H1 (cell line): ENCODE measurements around the gene PFKFB3. TPM values are rescaled to one million over a fixed set of nuclear protein-coding genes. Genes with fewer than 3 reads are reported as not detected.

ENCODE experiments used
- CTCF ChIA-PET: fragments of 300-600 bp; sonication (Branson Sonifier 250); formaldehyde crosslinking; loops from one replicate; lab custom pipeline; 2021; ENCODE audit not compliant: partially characterized antibody; lab: Charles Lee
- POLR2A ChIA-PET: fragments of 300-600 bp; sonication (Branson Sonifier 250); formaldehyde crosslinking; loops from one replicate; lab custom pipeline; 2021; ENCODE audit warnings: inconsistent platforms; ENCODE audit not compliant: partially characterized antibody; lab: Charles Lee
- DNase-seq, 2 experiments: peaks; one replicate each; pipeline versions ENCODE4 v3.0.0 to v3.0.0-alpha.2; 2010 to 2022; ENCODE audit warnings: low spot score in 2 of 2, low read depth in 1 of 2, mixed read lengths in 1 of 2
- FAIRE-seq: peaks from 2 replicates; lab custom pipeline; 2011; peaks lifted over from hg19 to GRCh38; lab: Jason Lieb, UNC
- H2AFZ ChIP-seq: 2 replicates; pipeline ENCODE4 v1.8.1; 2012; ENCODE audit warnings: low read length, inconsistent platforms
- H2AK5ac ChIP-seq: 2 replicates; pipeline ENCODE4 v1.6.1; 2013; ENCODE audit warnings: low read depth, low read length
- H2BK120ac ChIP-seq: replicated peaks from 2 replicates; pipeline ENCODE3; 2013; ENCODE audit warnings: low read depth, low read length, inconsistent platforms
- H2BK12ac ChIP-seq: 2 replicates; pipeline ENCODE4 v1.6.1; 2013; ENCODE audit warnings: low read depth, low read length
- H2BK15ac ChIP-seq: 2 replicates; pipeline ENCODE4 v1.6.1; 2013; ENCODE audit warnings: low read length
- H2BK20ac ChIP-seq: 2 replicates; pipeline ENCODE4 v1.6.1; 2013; ENCODE audit warnings: low read length
- H2BK5ac ChIP-seq: 2 replicates; pipeline ENCODE4 v1.6.1; 2013; ENCODE audit warnings: low read depth, low read length
- H3K14ac ChIP-seq: 2 replicates; pipeline ENCODE4 v1.6.1; 2013; ENCODE audit warnings: inconsistent platforms; ENCODE audit not compliant: insufficient read length
- H3K18ac ChIP-seq: 2 replicates; pipeline ENCODE4 v1.6.1; 2013; ENCODE audit warnings: low read length; ENCODE audit errors: extremely low read depth
- H3K23ac ChIP-seq: 2 replicates; pipeline ENCODE4 v1.6.1; 2013; ENCODE audit warnings: inconsistent platforms; ENCODE audit not compliant: insufficient read length
- H3K23me2 ChIP-seq: 2 replicates; pipeline ENCODE4 v1.6.1; 2013; ENCODE audit warnings: low read depth, low read length
- H3K27ac ChIP-seq: 2 replicates; pipeline ENCODE4 v1.6.1; 2011; ENCODE audit warnings: low read depth, low read length, inconsistent platforms
- H3K27me3 ChIP-seq, 4 experiments: replicated peaks in 1 of 4; 1 replicate in 1 of 4; 2 replicates in 3 of 4; pipeline versions ENCODE4 v1.6.1 to v1.8.1; 2011 to 2013; ENCODE audit warnings: low read length in 3 of 4, mild to moderate bottlenecking in 3 of 4, inconsistent platforms in 2 of 4, mixed read lengths in 2 of 4, moderate library complexity in 1 of 4; ENCODE audit not compliant: control insufficient read depth in 3 of 4, insufficient read depth in 3 of 4; ENCODE audit errors: extremely low read depth in 1 of 4
- H3K36me3 ChIP-seq, 4 experiments: 2 replicates each; pipeline versions ENCODE4 v1.6.1 to v1.8.1; 2011 to 2013; ENCODE audit warnings: mild to moderate bottlenecking in 4 of 4, low read length in 3 of 4, moderate library complexity in 2 of 4, control low read depth in 1 of 4, inconsistent platforms in 1 of 4; ENCODE audit not compliant: insufficient read depth in 4 of 4, control insufficient read depth in 2 of 4
- H3K4ac ChIP-seq: replicated peaks from 2 replicates; pipeline ENCODE3; 2013; ENCODE audit warnings: low read length, low read depth, mixed read lengths, inconsistent platforms; ENCODE audit not compliant: insufficient read length
- H3K4me1 ChIP-seq, 4 experiments: replicated peaks in 1 of 4; 1 replicate in 1 of 4; 2 replicates in 3 of 4; pipeline versions ENCODE4 v1.6.1 to v1.8.1; 2011 to 2013; ENCODE audit warnings: low read length in 3 of 4, inconsistent platforms in 2 of 4, mixed read lengths in 1 of 4; ENCODE audit not compliant: insufficient read depth in 4 of 4, control insufficient read depth in 3 of 4
- H3K4me2 ChIP-seq, 2 experiments: 2 replicates each; pipeline versions ENCODE4 v1.6.1 to v1.8.1; 2011 to 2013; ENCODE audit warnings: low read depth in 2 of 2, low read length in 2 of 2, control low read depth in 1 of 2, inconsistent platforms in 1 of 2, mild to moderate bottlenecking in 1 of 2; ENCODE audit not compliant: insufficient read depth in 1 of 2
- H3K4me3 ChIP-seq, 4 experiments: fragments of 200-600, 300-600 bp in 1 of 4; sonication (generic), shearing (Covaris generic), sonication (Bioruptor Twin) in 1 of 4; 2 replicates each; pipeline versions ENCODE4 v1.5.1 to v1.8.1; 2011 to 2016; ENCODE audit warnings: low read length in 4 of 4, low read depth in 3 of 4, control low read depth in 2 of 4, inconsistent platforms in 2 of 4, mild to moderate bottlenecking in 2 of 4, mixed read lengths in 1 of 4, moderate library complexity in 1 of 4; ENCODE audit not compliant: insufficient read depth in 2 of 4; ENCODE audit errors: extremely low read depth in 1 of 4
- H3K56ac ChIP-seq: replicated peaks from 2 replicates; pipeline ENCODE3; 2013; ENCODE audit warnings: low read depth, mild to moderate bottlenecking, mixed read lengths, low read length, inconsistent platforms; ENCODE audit not compliant: insufficient read length
- H3K79me1 ChIP-seq: 2 replicates; pipeline ENCODE4 v1.6.1; 2013; ENCODE audit warnings: low read depth, low read length, control low read depth
- H3K79me2 ChIP-seq, 2 experiments: 2 replicates each; pipeline versions ENCODE4 v1.6.1 to v1.8.1; 2012 to 2013; ENCODE audit warnings: low read length in 2 of 2, mild to moderate bottlenecking in 2 of 2, inconsistent platforms in 1 of 2; ENCODE audit not compliant: insufficient read depth in 2 of 2, control insufficient read depth in 1 of 2
- H3K9ac ChIP-seq, 4 experiments: replicated peaks in 1 of 4; 1 replicate in 1 of 4; 2 replicates in 3 of 4; pipeline versions ENCODE4 v1.6.1 to v1.8.1; 2011 to 2013; ENCODE audit warnings: low read depth in 3 of 4, low read length in 3 of 4, control low read depth in 2 of 4, mild to moderate bottlenecking in 2 of 4, moderate library complexity in 2 of 4, inconsistent platforms in 1 of 4; ENCODE audit errors: extremely low read depth in 1 of 4
- H3K9me3 ChIP-seq, 2 experiments: 2 replicates each; pipeline versions ENCODE4 v1.6.1 to v1.8.1; 2012 to 2013; ENCODE audit warnings: mild to moderate bottlenecking in 2 of 2, moderate library complexity in 2 of 2, control low read depth in 1 of 2, inconsistent platforms in 1 of 2, low read depth in 1 of 2, low read length in 1 of 2, mixed read lengths in 1 of 2; ENCODE audit not compliant: insufficient read depth in 2 of 2
- H4K20me1 ChIP-seq, 2 experiments: replicated peaks in 1 of 2; 2 replicates each; pipeline versions ENCODE3 to v1.8.1; 2011 to 2013; ENCODE audit warnings: inconsistent platforms in 2 of 2, low read length in 2 of 2, mild to moderate bottlenecking in 1 of 2; ENCODE audit not compliant: insufficient read depth in 2 of 2, control insufficient read depth in 1 of 2
- H4K5ac ChIP-seq: 2 replicates; pipeline ENCODE4 v1.6.1; 2013; ENCODE audit warnings: low read length, low read depth, mixed read lengths, inconsistent platforms; ENCODE audit not compliant: insufficient read length
- H4K8ac ChIP-seq: 2 replicates; pipeline ENCODE4 v1.8.0; 2013; ENCODE audit warnings: mild to moderate bottlenecking, moderate library complexity, low read length, inconsistent platforms; ENCODE audit not compliant: insufficient read depth; ENCODE audit errors: extremely low read depth
- H4K91ac ChIP-seq: replicated peaks from 2 replicates; pipeline ENCODE3; 2013; ENCODE audit warnings: low read length, mixed read lengths, inconsistent platforms; ENCODE audit not compliant: insufficient read length
- ATF2 ChIP-seq: IDR thresholded peaks from 2 replicates; pipeline ENCODE4 v1.6.1; 2012; ENCODE audit warnings: low read length, inconsistent platforms
- BACH1 ChIP-seq: IDR thresholded peaks from 2 replicates; pipeline ENCODE4 v1.6.1; 2012; ENCODE audit warnings: low read length, improper control_type of control experiment
- JUN ChIP-seq: IDR thresholded peaks from 2 replicates; pipeline ENCODE4 v1.6.1; 2011; ENCODE audit warnings: low read depth, mild to moderate bottlenecking, improper control_type of control experiment, low read length
- KDM1A ChIP-seq: fragments of 200-600, 300-600 bp; sonication (generic); IDR thresholded peaks from 2 replicates; pipeline ENCODE4 v1.7.1; 2016; ENCODE audit warnings: mild to moderate bottlenecking, low read length, borderline replicate concordance
- MAX ChIP-seq: IDR thresholded peaks from 2 replicates; pipeline ENCODE4 v1.6.1; 2012; ENCODE audit warnings: inconsistent platforms
- NRF1 ChIP-seq: IDR thresholded peaks from 2 replicates; pipeline ENCODE4 v1.6.1; 2011; ENCODE audit warnings: mild to moderate bottlenecking, low read depth, low read length, improper control_type of control experiment
- POU5F1 ChIP-seq: IDR thresholded peaks from 2 replicates; pipeline ENCODE4 v1.6.1; 2011; ENCODE audit warnings: low read depth, mild to moderate bottlenecking, low read length, moderate library complexity
- SUZ12 ChIP-seq: fragments of 200-600 bp; sonication (generic); IDR thresholded peaks from 2 replicates; pipeline ENCODE4 v1.6.1; 2012; ENCODE audit warnings: mild to moderate bottlenecking, inconsistent platforms, low read length, moderate library complexity, mixed read lengths
- TAF7 ChIP-seq: optimal IDR thresholded peaks from 2 replicates; pipeline ENCODE3; 2011; ENCODE audit warnings: low read depth, mild to moderate bottlenecking, inconsistent platforms, low read length, moderate library complexity, borderline replicate concordance
- TEAD4 ChIP-seq: IDR thresholded peaks from 2 replicates; pipeline ENCODE4 v1.6.1; 2012; ENCODE audit warnings: low read depth, low read length, inconsistent platforms, mixed read lengths
- USF2 ChIP-seq: IDR thresholded peaks from 2 replicates; pipeline ENCODE4 v1.6.1; 2011; ENCODE audit warnings: low read length, improper control_type of control experiment
- WGBS, 2 experiments: shearing (Covaris generic) in 1 of 2; methylation state at CpG; one replicate each; pipeline versions ENCODE4 v1.1.6 to v1.1.7; 2013 to 2015; ENCODE audit warnings: low lambda C conversion rate in 2 of 2, mixed read lengths in 2 of 2, inconsistent platforms in 1 of 2, low coverage in 1 of 2, missing lambda C conversion rate in 1 of 2; ENCODE audit not compliant: insufficient replicate concordance in 2 of 2, insufficient coverage in 1 of 2, insufficient read length in 1 of 2; ENCODE audit errors: extremely low coverage in 1 of 2, missing lambda C conversion rate in 1 of 2; 5-methylcytosine and 5-hydroxymethylcytosine counted together
- polyA plus RNA-seq, 7 experiments: library from polyadenylated mRNA; depleted of rRNA in 3 of 7; stranded (reverse) in 5 of 7; unstranded in 2 of 7; fragments of >200 nt in 5 of 7; fragments of 200-250 nt in 2 of 7; gene quantifications; 1 replicate in 5 of 7; 2 replicates in 1 of 7; 4 replicates in 1 of 7; pipeline versions ENCODE4 v1.2.1 to v1.2.3, GENCODE V29; 2011 to 2013; ENCODE audit warnings: missing spikeins in 2 of 7, mixed read lengths in 2 of 7
- total RNA-seq: library from RNA; stranded (reverse); fragmentation: NEBNext Ultra II Directional; extraction: Animal tissue kit (Norgen Biotek cat#: 25700); gene quantifications from 2 replicates; pipeline ENCODE4 v1.2.1, GENCODE V29; 2021

Gene PFKFB3
- total and polyA plus RNA-seq, 2 of the 8 experiments (the other 6 are each of a cell fraction or from before 2014, with no cell fraction given), result 15.6 to 32.0 TPM

GRCh38 chr10:6161921-6162320 is 40.8 kb upstream of the PFKFB3 start:
- Histone ChIP-seq H4K8ac (no peak overlapping the region), H3K79me1 (no peaks in the 10 kb centered on the region; the same call in 1 of the 2 replicates), H3K23me2 (no peaks in the 10 kb centered on the region), H4K5ac (no peak overlapping the region), H3K4ac (no peak overlapping the region), H3K9ac (no peak overlapping the region), H3K9me3 (no peaks in the 10 kb centered on the region), H2BK12ac (no peak overlapping the region), H3K4me2 (no peak overlapping the region; a peak in 1 of 4 replicates), H4K91ac (no peak overlapping the region), H2BK5ac (no peak overlapping the region), H3K18ac (no peak overlapping the region), H3K56ac (no peak overlapping the region), H3K79me2 (peaks cover 0 to 23% of the 10 kb centered on the region in 2 experiments; a peak in 2 of 4 replicates), H2BK15ac (no peak overlapping the region), H2BK20ac (no peak overlapping the region), H3K4me1 (peaks cover 0 to 2% (median 0%) of the 10 kb centered on the region in 4 experiments; a peak in 1 of 7 replicates), H4K20me1 (peaks cover 0 to 3% of the 10 kb centered on the region in 2 experiments), H3K27ac (no peak overlapping the region), H2AK5ac (no peak overlapping the region), H2BK120ac (no peak overlapping the region), H3K36me3 (peaks cover 0 to under 1% (median 0%) of the 10 kb centered on the region in 4 experiments; a peak in 1 of 8 replicates), H3K23ac (no peak overlapping the region), H3K27me3 (no peaks in the 10 kb centered on the region), H3K14ac (no peak overlapping the region), H3K4me3 (no peak overlapping the region), H2AFZ (no peak overlapping the region)
- FAIRE-seq (no peak), DNase-seq (no peak)
- WGBS, 2 experiments, result 90% methylated on average over 3 of the region's 3 CpGs; no CpG with 5 or more reads in 1 of the 2 experiments
- ChIA-PET CTCF (interaction anchor here (0.8 to 2.8 kb wide), 3 partner anchors 11 to 72 kb away, joined by 3 to 19 read pairs (median 6); no protein-coding TSS in a partner anchor), POLR2A (interaction anchor here (0.9 to 1.4 kb wide), 3 partner anchors 9 to 40 kb away, joined by 6 to 12 read pairs (median 6); partner anchors contain the start of gene PFKFB3)
- no peak for TF ChIP-seq ATF2
- TF ChIP-seq BACH1, result no peak
- no peak for TF ChIP-seq POU5F1
- TF ChIP-seq USF2, result no peak
- no peak for TF ChIP-seq MAX
- TF ChIP-seq SUZ12, result no peak
- no peak for TF ChIP-seq TAF7
- no peak for TF ChIP-seq NRF1
- TF ChIP-seq KDM1A, result no peak
- no peak for TF ChIP-seq JUN
- TF ChIP-seq TEAD4, result no peak
